Keratinocyte (primary cell): ENCODE measurements around the gene TRIP4. TPM values are rescaled to one million over a fixed set of nuclear protein-coding genes. Genes with fewer than 3 reads are reported as not detected.

Experiments
- DNase-seq: peaks from one replicate; pipeline ENCODE4 v3.0.0-alpha.2; 2011; ENCODE audit warnings: low read depth, missing footprints, low spot score
- FAIRE-seq: peaks from 2 replicates; lab custom pipeline; 2011; peaks lifted over from hg19 to GRCh38; lab: Jason Lieb, UNC
- H2AFZ ChIP-seq: 2 replicates; pipeline ENCODE4 v1.6.0; 2012; ENCODE audit warnings: low read length, control low read depth, inconsistent platforms; ENCODE audit not compliant: control insufficient read depth
- H3K27ac ChIP-seq: 2 replicates; pipeline ENCODE4 v1.5.1; 2011; ENCODE audit warnings: low read length; ENCODE audit not compliant: control insufficient read depth, insufficient read depth
- H3K27me3 ChIP-seq: 3 replicates; pipeline ENCODE4 v1.6.0; 2011; ENCODE audit warnings: low read length; ENCODE audit not compliant: control insufficient read depth, insufficient read depth; ENCODE audit errors: extremely low read depth
- H3K36me3 ChIP-seq, 2 experiments: 2 replicates in 1 of 2; 3 replicates in 1 of 2; pipeline ENCODE4 v1.5.1; 2011; ENCODE audit warnings: low read length in 2 of 2, mild to moderate bottlenecking in 1 of 2; ENCODE audit not compliant: control insufficient read depth in 2 of 2, insufficient read depth in 2 of 2; ENCODE audit errors: extremely low read depth in 1 of 2
- H3K4me1 ChIP-seq: 3 replicates; pipeline ENCODE4 v1.5.1; 2011; ENCODE audit warnings: low read length; ENCODE audit not compliant: control insufficient read depth, insufficient read depth; ENCODE audit errors: extremely low read depth
- H3K4me2 ChIP-seq: 3 replicates; pipeline ENCODE4 v1.6.0; 2011; ENCODE audit warnings: low read depth, low read length; ENCODE audit not compliant: control insufficient read depth, insufficient read depth; ENCODE audit errors: extremely low read depth
- H3K4me3 ChIP-seq, 3 experiments: fragments of 200-600 bp in 1 of 3; sonication (generic) in 1 of 3; 2 replicates in 2 of 3; 3 replicates in 1 of 3; pipeline ENCODE4 v1.5.1; 2011 to 2016; ENCODE audit warnings: low read length in 3 of 3, mild to moderate bottlenecking in 3 of 3, control low read depth in 2 of 3, inconsistent platforms in 1 of 3, low read depth in 1 of 3, mixed read lengths in 1 of 3, mixed run types in 1 of 3, moderate library complexity in 1 of 3; ENCODE audit not compliant: control insufficient read depth in 2 of 3, insufficient read depth in 2 of 3; ENCODE audit errors: extremely low read depth in 1 of 3
- H3K79me2 ChIP-seq: 2 replicates; pipeline ENCODE4 v1.6.0; 2012; ENCODE audit warnings: low read length; ENCODE audit not compliant: control insufficient read depth, insufficient read depth
- H3K9ac ChIP-seq: 3 replicates; pipeline ENCODE4 v1.6.0; 2011; ENCODE audit warnings: low read length; ENCODE audit not compliant: control insufficient read depth, insufficient read depth; ENCODE audit errors: extremely low read depth
- H3K9me1 ChIP-seq: 3 replicates; pipeline ENCODE4 v1.6.0; 2011; ENCODE audit warnings: low read length; ENCODE audit not compliant: control insufficient read depth, insufficient read depth; ENCODE audit errors: extremely low read depth
- H3K9me3 ChIP-seq: 2 replicates; pipeline ENCODE4 v1.5.1; 2012; ENCODE audit warnings: low read depth, low read length; ENCODE audit not compliant: control insufficient read depth
- H4K20me1 ChIP-seq: 3 replicates; pipeline ENCODE4 v1.6.0; 2011; ENCODE audit warnings: low read length; ENCODE audit not compliant: control insufficient read depth, insufficient read depth; ENCODE audit errors: extremely low read depth
- CTCF ChIP-seq, 3 experiments: IDR thresholded peaks in 1 of 3; conservative IDR thresholded peaks in 1 of 3; optimal IDR thresholded peaks in 1 of 3; 2 replicates in 2 of 3; 3 replicates in 1 of 3; pipeline versions ENCODE3 to v1.5.1; 2011; ENCODE audit warnings: low read length in 3 of 3, mild to moderate bottlenecking in 3 of 3, moderate library complexity in 2 of 3, control low read depth in 1 of 3, inconsistent platforms in 1 of 3; ENCODE audit not compliant: insufficient read depth in 2 of 3; ENCODE audit errors: extremely low read depth in 1 of 3
- EZH2 ChIP-seq: IDR thresholded peaks from one replicate; pipeline ENCODE4 v1.6.1; 2012; ENCODE audit warnings: inconsistent platforms, mild to moderate bottlenecking, low read length, moderate library complexity
- dilution Hi-C: fragments of 300-500 bp; cut with MboI; formaldehyde crosslinking; loops from one replicate; pipeline ENCODE4 v1.7.0; 2020; ENCODE audit warnings: low sequenced_read_pairs; ENCODE audit not compliant: extremely low pct_ligation_motif_present
- polyA plus RNA-seq, 5 experiments: library from polyadenylated mRNA; depleted of rRNA in 3 of 5; stranded (reverse) in 3 of 5; stranded (forward) in 1 of 5; unstranded in 1 of 5; fragments of >200 nt; gene quantifications; 1 replicate in 1 of 5; 2 replicates in 3 of 5; 3 replicates in 1 of 5; pipeline versions ENCODE4 v1.2.1 to v1.2.3, GENCODE V29; 2011 to 2012; ENCODE audit warnings: missing spikeins in 2 of 5, low read depth in 1 of 5, low replicate concordance in 1 of 5

Gene TRIP4
- polyA plus RNA-seq, 1 donor (not counting 4 experiments of a cell fraction or from before 2014, with no cell fraction given), result 31.5 TPM

- DNase-seq, result no peak
- no peaks in the 10 kb centered on the region for H3K9me1 ChIP-seq
- H3K27ac ChIP-seq, result no peak overlapping the region
- dilution Hi-C loops, result no loop called here
- H2AFZ ChIP-seq, result no peak overlapping the region
- H3K27me3 ChIP-seq, result no peaks in the 10 kb centered on the region
- no peaks in the 10 kb centered on the region for H4K20me1 ChIP-seq
- H3K4me2 ChIP-seq, result no peak overlapping the region
- H3K4me3 ChIP-seq, result no peak overlapping the region
- H3K4me1 ChIP-seq, result no peaks in the 10 kb centered on the region
- H3K9ac ChIP-seq, result no peak overlapping the region
- no peaks in the 10 kb centered on the region for H3K9me3 ChIP-seq
- no peaks in the 10 kb centered on the region for H3K79me2 ChIP-seq
- no peak for FAIRE-seq
- H3K36me3 ChIP-seq, result peaks cover 8 to 11% of the 10 kb centered on the region in 2 experiments
- TF ChIP-seq EZH2, result no peak
- TF ChIP-seq CTCF (optimal IDR thresholded peaks at IDR 0.05 in 1 of 3, IDR thresholded peaks at IDR 0.05 in 1 of 3, conservative IDR thresholded peaks at IDR 0.05 in 1 of 3; ENCODE audit: extremely low read depth in 1 of 3, insufficient read depth in 2 of 3, low read length in 3 of 3), result no peak
Observed at GRCh38 chr15:64400583-64400982, 12.9 kb downstream of the TRIP4 start.

- Histone ChIP-seq H3K27me3 (no peaks in the 10 kb centered on the region), H3K27ac (peak overlapping the region; percentile 92), H3K9me3 (no peaks in the 10 kb centered on the region), H4K20me1 (no peaks in the 10 kb centered on the region), H3K4me2 (peak overlapping the region; percentile 64), H3K9me1 (no peaks in the 10 kb centered on the region), H3K36me3 (peaks cover 22 to 27% of the 10 kb centered on the region in 2 experiments), H3K4me1 (peaks cover 6% of the 10 kb centered on the region), H3K9ac (peak overlapping the region; percentile 56), H3K79me2 (no peaks in the 10 kb centered on the region), H2AFZ (peak overlapping the region; percentile 56), H3K4me3 (peak overlapping the region in 1 of 3 experiments; percentile 25)
- TF ChIP-seq CTCF (optimal IDR thresholded peaks at IDR 0.05 in 1 of 3, IDR thresholded peaks at IDR 0.05 in 1 of 3, conservative IDR thresholded peaks at IDR 0.05 in 1 of 3; ENCODE audit: extremely low read depth in 1 of 3, insufficient read depth in 2 of 3, low read length in 3 of 3) (no peak), EZH2 (no peak)
- FAIRE-seq, result peak; percentile 59
- peak; percentile 88 for DNase-seq
- dilution Hi-C loops, result no loop called here
Observed at GRCh38 chr15:64412216-64412615, 24.6 kb downstream of the TRIP4 start.
